Measurements from ENCODE around the gene MRPS22.

DNA sequence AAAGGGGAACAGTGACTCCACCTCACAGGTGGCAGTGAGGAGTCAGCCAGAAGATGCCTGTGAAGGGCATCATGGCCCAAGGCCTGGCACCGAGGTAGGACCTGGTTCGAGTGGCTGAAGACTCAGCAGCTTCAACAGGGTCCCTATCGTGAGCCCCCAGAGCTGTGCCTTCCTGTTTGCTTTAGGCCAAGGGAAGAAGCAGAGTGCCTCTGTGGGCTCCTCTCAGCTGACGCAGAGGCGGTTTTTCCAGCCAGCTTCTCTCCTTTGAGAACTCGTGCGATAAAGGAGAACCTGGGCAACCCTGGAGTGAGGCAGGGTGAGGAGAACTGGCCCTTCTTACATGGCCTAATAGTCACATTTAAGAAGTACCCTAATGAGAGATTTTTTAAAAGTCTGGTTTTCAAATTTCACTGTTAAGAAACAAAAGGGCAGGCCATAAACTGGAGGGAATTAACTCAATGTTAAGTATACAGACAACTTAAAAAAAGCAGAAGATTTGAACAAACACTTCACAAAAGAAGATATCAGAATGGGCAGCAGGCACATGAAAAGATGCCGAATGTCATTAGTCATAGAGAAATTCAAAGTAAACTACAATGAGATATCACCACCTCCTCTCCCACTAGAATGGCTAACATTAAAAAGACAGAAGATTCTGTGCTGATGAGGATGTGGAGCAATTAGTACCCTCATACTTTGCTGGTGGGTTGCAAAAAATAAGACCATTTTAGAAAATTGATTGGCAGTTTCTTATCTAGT is 23.1 kb upstream of the MRPS22 start:
- TF ChIP-seq POLR2A (IDR thresholded peaks at IDR 0.05): no peak
- TF ChIP-seq, protein P1, sequence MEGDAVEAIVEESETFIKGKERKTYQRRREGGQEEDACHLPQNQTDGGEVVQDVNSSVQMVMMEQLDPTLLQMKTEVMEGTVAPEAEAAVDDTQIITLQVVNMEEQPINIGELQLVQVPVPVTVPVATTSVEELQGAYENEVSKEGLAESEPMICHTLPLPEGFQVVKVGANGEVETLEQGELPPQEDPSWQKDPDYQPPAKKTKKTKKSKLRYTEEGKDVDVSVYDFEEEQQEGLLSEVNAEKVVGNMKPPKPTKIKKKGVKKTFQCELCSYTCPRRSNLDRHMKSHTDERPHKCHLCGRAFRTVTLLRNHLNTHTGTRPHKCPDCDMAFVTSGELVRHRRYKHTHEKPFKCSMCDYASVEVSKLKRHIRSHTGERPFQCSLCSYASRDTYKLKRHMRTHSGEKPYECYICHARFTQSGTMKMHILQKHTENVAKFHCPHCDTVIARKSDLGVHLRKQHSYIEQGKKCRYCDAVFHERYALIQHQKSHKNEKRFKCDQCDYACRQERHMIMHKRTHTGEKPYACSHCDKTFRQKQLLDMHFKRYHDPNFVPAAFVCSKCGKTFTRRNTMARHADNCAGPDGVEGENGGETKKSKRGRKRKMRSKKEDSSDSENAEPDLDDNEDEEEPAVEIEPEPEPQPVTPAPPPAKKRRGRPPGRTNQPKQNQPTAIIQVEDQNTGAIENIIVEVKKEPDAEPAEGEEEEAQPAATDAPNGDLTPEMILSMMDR (IDR thresholded peaks at IDR 0.05): no peak

Data from lower leg skin (tissue), 3 donors.